HCEC 1CT (cell line): ENCODE results near the gene GLMP.
A peak's percentile ranks its signal among the peaks of the same experiment; 100 is the strongest.

ENCODE experiments used
- DNase-seq: peaks from one replicate; pipeline ENCODE4 v3.0.0-alpha.2; 2017

The GLMP gene

GRCh38 chr1:156295391-156295947 is at the start of gene GLMP:
GLMP (minus strand) TSS chr1:156295679; CDS start chr1:156295645, 34 bp downstream.
- peak; percentile 70 for DNase-seq

GRCh38 chr1:156344409-156344808 is 48.9 kb upstream of the GLMP start:
- DNase-seq: no peak

- DNase-seq: no peak
Measured at GRCh38 chr1:156342166-156342955, 46.9 kb upstream of the GLMP start.

- peak; percentile 100 for DNase-seq
Measured at GRCh38 chr1:156338180-156338976, 42.9 kb upstream of the GLMP start, which contains the start of the genes CCT3 and TSACC. CCT3 (minus strand) TSS chr1:156338292; CDS start chr1:156338184, 108 bp downstream. TSACC (plus strand) TSS chr1:156338526; CDS start chr1:156339758, 1,232 bp downstream.

- DNase-seq: no peak
Measured at GRCh38 chr1:156337888-156338179, 42.4 kb upstream of the GLMP start.

- DNase-seq: no peak
Measured at GRCh38 chr1:156337052-156337887, 41.8 kb upstream of the GLMP start.

GRCh38 chr1:156336242-156336641 is 40.8 kb upstream of the GLMP start:
- no peak for DNase-seq

- DNase-seq: peak; percentile 90
Measured at GRCh38 chr1:156323179-156323578, 27.7 kb upstream of the GLMP start.

- no peak for DNase-seq
Measured at GRCh38 chr1:156320560-156320959, 25.1 kb upstream of the GLMP start.

- DNase-seq: peak; percentile 21
Measured at GRCh38 chr1:156319664-156320063, 24.2 kb upstream of the GLMP start.

GRCh38 chr1:156316909-156317308 is 21.4 kb upstream of the GLMP start:
- DNase-seq: no peak

- no peak for DNase-seq
Measured at GRCh38 chr1:156310962-156311361, 15.5 kb upstream of the GLMP start.

- DNase-seq: peak; percentile 71
Measured at GRCh38 chr1:156308078-156308477, 12.6 kb upstream of the GLMP start.

GRCh38 chr1:156305215-156305614 is 9.7 kb upstream of the GLMP start:
- no peak for DNase-seq

GRCh38 chr1:156303241-156303640 is 7.8 kb upstream of the GLMP start:
- no peak for DNase-seq

GRCh38 chr1:156298852-156299357 is 3.4 kb upstream of the GLMP start, which contains the start of gene VHLL:
VHLL (minus strand) TSS chr1:156299307; CDS start chr1:156299189, 118 bp downstream.
- no peak for DNase-seq

- no peak for DNase-seq
Measured at GRCh38 chr1:156293895-156294294, 1.6 kb downstream of the GLMP start.

- DNase-seq: no peak
Measured at GRCh38 chr1:156293098-156293434, 2.4 kb downstream of the GLMP start.

GRCh38 chr1:156291226-156292061 is 4.0 kb downstream of the GLMP start:
- peak; percentile 66 for DNase-seq

GRCh38 chr1:156289857-156290256 is 5.6 kb downstream of the GLMP start:
- no peak for DNase-seq

GRCh38 chr1:156286061-156286460 is 9.4 kb downstream of the GLMP start:
- DNase-seq: no peak

- DNase-seq: no peak
Measured at GRCh38 chr1:156285437-156285836, 10.0 kb downstream of the GLMP start.
